DMS79 (cell line): ENCODE data around the gene CEP250.
"Not testable (repeated sequence)": the region's sequence is repeated elsewhere in the genome, so short reads cannot be mapped to it uniquely, and the experiment has no call there.

ENCODE experiments used
- DNase-seq: peaks from one replicate; lab custom pipeline; 2025; lab: John Stamatoyannopoulos, UW

Gene CEP250

GRCh38 chr20:35497780-35498189, 42.4 kb downstream of the CEP250 start:
- DNase-seq = no peak

GRCh38 chr20:35499271-35499670, 43.9 kb downstream of the CEP250 start:
- no peak for DNase-seq

DNA sequence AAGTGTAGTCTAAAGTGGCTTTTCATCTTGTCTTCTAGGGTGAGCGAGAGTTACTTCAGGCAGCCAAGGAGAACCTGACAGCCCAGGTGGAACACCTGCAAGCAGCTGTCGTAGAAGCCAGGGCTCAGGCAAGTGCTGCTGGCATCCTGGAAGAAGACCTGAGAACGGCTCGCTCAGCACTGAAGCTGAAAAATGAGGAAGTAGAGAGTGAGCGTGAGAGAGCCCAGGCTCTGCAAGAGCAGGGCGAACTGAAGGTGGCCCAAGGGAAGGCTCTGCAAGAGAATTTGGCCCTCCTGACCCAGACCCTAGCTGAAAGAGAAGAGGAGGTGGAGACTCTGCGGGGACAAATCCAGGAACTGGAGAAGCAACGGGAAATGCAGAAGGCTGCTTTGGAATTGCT, 47.0 kb downstream of the CEP250 start:
- no peak for DNase-seq

GRCh38 chr20:35503281-35503680, 47.9 kb downstream of the CEP250 start:
- no peak for DNase-seq

DNA sequence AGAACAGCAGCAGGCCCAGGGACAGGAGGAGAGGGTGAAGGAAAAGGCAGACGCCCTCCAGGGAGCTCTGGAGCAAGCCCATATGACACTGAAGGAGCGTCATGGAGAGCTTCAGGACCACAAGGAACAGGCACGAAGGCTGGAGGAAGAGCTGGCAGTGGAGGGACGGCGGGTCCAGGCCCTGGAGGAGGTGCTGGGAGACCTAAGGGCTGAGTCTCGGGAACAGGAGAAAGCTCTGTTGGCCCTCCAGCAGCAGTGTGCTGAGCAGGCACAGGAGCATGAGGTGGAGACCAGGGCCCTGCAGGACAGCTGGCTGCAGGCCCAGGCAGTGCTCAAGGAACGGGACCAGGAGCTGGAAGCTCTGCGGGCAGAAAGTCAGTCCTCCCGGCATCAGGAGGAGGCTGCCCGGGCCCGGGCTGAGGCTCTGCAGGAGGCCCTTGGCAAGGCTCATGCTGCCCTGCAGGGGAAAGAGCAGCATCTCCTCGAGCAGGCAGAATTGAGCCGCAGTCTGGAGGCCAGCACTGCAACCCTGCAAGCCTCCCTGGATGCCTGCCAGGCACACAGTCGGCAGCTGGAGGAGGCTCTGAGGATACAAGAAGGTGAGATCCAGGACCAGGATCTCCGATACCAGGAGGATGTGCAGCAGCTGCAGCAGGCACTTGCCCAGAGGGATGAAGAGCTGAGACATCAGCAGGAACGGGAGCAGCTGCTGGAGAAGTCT, 48.6 kb downstream of the CEP250 start:
- peak; percentile 15 for DNase-seq

DNA sequence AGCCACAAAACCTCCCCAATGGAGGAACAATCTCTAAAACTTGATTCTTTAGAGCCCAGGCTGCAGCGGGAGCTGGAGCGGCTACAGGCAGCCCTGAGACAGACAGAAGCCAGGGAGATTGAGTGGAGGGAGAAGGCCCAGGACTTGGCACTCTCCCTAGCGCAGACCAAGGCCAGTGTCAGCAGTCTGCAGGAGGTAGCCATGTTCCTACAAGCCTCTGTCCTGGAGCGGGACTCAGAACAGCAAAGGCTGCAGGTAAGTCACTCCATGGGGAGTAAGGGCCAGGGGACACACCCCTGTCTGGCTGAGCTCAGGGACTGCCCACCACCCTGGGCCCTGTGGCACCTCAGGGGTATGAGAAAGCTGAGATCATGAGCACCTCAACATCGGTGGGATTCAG, 49.4 kb downstream of the CEP250 start:
- DNase-seq = no peak

DNA sequence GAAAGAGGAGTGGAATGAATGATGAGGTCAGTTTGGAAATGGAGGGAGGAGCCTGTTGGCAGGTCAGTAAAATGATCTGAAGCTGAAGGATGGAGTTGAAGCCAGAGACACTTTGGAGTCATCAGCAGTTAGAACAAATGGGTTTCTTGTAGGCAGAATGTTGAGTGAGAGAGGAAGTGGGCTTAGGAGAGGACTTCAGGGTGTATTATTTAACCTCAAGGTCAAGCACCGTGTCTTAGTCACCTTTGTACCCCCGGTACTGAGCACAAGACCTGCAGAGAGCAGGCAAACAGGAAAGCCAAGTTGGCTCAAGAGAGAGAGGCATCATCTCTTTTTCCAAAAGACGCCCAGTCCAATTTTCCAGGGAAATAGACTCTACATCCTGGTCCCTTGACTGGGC, 50.8 kb downstream of the CEP250 start:
- DNase-seq = no peak

- no peak for DNase-seq
Measured at GRCh38 chr20:35506872-35507638, 51.7 kb downstream of the CEP250 start.

- no peak for DNase-seq
Measured at GRCh38 chr20:35508493-35509218, 53.3 kb downstream of the CEP250 start.

DNA sequence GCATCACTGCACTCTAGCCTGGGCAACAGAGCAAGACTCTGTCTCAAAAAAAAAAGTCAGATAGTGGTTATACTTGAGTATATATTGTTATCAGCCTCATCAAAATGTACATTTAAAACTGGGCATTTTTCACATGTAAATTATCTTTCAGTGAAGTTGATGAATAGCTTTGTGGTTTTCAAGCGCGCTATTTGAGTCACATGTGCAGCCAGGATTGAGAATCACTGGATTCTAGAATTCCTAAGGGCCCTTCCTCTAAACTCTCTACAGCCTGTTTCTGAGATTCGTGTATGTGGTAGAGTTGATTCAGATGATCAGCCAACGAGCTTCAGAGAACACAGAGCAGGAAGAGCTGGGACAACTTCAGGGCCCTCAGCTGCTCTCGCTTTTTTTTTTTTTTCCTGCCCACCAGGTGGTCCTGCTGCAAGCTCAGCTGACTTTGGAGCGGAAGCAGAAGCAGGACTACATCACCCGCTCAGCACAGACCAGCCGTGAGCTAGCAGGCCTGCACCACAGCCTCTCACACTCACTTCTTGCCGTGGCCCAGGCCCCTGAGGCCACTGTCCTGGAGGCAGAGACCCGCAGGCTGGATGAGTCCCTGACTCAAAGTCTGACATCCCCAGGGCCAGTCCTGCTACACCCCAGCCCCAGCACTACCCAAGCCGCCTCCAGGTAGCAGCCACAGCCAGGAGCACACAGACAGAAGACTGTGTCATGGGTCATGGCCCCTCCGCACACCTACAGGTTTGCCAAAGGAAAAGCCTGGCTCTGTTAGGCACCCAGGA, 55.7 kb downstream of the CEP250 start:
- DNase-seq = no peak

GRCh38 chr20:35511814-35512420, 56.5 kb downstream of the CEP250 start:
- no peak for DNase-seq

DNA sequence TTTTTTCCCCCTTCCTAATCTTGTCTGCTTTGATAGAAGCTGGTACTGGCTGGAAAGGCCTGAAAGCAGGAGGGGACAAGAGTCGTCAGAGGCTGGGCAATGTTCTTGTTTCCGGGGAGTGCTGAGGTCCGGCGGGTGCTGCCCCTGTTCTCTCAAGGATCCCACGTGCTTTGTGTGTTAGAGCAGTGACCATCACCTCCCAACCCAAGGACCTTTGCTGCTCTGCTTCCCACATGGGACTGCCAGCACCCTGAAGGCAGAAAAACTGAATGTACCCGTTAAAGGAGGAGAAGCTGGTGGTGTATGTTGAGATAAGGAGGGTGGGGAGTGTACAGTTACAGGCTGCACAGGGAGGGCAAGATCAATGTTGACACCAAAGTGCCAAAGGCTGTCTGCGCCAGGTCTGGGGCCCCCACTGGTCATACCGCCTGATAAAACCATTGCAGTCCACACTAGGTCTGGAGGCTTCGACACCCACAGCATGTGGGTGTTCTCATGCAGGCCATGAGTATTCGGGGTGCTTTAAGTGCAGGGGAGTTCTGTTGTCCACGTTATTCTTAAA, 59.1 kb downstream of the CEP250 start:
- no peak for DNase-seq

- DNase-seq = no peak
Measured at GRCh38 chr20:35515341-35515740, 59.9 kb downstream of the CEP250 start.

DNA sequence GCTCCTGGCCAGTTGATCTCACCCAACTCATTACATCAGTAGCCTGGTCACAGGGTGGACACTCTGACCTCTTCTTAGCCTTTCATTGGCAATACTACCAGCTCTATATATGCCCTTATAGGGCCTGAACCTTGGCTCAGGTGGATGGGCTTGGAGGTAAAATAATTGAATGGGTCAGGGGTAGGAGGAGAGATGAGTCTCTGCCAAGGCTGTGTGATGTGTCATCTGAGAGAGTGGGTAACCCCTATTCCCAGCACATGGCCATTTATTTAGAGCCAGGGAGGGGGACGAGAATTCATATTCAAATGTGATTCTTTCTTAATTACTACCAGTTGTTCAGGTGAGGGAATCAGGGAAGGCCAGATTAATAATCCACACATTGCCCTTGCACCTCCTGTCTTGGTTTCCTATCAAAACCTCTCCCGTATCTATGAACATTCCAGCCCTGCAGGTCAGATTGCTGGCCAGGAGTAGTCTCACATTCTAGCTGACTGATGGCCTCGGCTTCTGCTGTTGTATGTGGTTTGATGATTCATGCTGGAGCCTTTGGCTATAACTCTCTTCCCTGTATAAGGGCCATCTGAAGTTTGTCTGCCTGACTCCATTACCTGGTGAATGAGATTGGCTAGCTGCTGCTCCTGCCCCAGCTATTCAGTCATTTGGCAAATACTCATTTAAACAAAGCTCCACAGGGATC, 60.7 kb downstream of the CEP250 start:
- no peak for DNase-seq

DNA sequence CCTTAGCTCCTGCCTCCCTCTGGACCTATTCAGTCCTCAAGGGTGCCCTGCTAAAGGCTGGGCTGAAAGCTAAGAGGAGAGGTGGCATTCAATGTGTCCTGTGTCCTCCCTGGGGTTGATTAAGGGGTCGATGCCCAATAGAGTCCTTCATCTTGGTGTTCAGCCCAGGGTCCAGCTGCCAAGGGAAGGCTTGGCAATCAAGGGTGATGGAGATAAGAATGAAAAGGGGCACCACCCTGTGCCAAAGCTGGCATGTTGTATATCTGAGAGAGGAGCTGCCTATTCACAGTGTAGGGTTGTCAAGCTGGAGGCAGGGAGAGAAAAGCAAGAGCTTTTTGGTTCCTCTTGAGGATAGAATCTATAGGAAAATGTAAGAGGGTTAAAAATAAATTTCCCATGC, 61.7 kb downstream of the CEP250 start:
- no peak for DNase-seq

DNA sequence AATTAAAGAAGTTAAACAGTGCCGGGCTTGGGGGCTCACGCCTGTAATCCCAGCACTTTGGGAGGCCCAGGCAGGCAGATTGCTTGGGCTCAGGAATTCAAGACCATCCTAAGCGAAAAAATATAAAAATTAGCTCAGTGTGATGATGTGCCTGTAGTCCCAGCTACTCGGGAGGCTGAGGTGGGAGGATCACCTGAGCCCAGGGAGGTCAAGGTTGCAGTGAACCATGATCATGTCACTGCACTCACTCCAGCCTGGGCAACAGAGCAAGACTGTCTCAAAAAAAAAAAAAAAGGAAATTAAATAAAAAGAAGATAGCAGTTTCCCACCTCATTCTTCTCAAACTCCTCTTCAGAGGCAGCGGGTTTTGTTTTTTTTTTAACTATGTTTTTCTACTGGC, 62.4 kb downstream of the CEP250 start:
- DNase-seq = not testable (repeated sequence)

GRCh38 chr20:35518955-35519354, 63.6 kb downstream of the CEP250 start:
- no peak for DNase-seq

- DNase-seq = no peak
Measured at GRCh38 chr20:35523298-35523888, 68.0 kb downstream of the CEP250 start.

DNA sequence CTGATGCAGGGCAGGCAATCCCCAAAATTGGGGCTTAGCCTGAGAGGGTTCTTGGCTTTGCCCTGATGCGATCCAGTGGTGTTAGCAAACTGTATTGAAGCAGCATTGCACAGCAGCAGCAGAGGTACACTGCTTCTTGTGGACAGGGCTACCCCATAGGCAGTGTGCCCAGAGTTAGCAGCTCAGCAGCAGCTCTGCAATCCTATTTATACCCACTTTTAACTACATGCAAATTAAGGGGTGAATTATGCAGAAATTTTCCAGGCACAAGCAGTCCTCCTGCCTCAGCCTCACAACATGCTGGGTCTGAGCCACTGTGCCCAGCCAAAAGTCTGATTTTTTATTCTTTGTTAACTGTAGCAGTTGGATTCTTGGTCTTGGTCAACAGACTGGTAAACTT, 70.2 kb downstream of the CEP250 start:
- DNase-seq = no peak

DNA sequence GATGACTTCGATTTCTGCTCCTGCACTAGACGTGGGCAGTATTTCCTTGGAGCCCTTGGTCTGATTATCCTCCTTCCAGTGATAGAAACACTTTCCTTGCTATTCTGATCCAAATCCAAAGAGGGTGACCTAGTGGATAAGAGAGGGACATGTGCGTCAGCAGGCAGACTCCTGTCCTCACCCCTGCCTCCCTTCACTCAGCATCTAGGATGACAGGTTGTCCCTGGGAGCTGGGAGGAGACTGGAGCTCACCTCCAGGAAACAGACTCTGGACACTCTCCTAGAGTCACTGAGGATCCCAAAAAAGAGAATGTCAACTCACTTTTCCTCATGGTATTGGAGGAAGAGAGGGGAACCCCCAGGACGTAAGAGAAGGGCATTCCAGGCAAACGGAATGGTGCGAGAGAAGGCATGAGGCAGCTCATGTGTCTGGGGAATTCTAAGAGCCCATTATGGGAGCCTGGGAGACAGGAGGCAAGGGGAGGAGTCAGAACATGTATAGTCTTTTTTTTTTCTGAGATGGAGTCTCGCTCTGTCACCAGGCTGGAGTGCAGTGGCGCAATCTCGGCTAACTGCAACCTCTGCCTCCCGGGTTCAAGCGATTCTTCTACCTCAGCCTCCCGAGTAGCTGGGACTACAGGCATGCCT, 71.8 kb downstream of the CEP250 start:
- DNase-seq = no peak
